ENCODE data around the gene SERPIND1.

SERPIND1 gene

GRCh38 chr22:20788627-20789344, 14.9 kb downstream of the SERPIND1 start:
- no peak for DNase-seq (ENCODE audit: low read depth in 2 of 2)

GRCh38 chr22:20792221-20792965, 18.5 kb downstream of the SERPIND1 start:
- no peak for DNase-seq (ENCODE audit: low read depth in 2 of 2)

GRCh38 chr22:20792966-20793728, 19.2 kb downstream of the SERPIND1 start:
- no peak for DNase-seq (ENCODE audit: low read depth in 2 of 2)

- DNase-seq (ENCODE audit: low read depth in 2 of 2) = no peak
Measured at GRCh38 chr22:20793748-20794649, 20.1 kb downstream of the SERPIND1 start.

- no peak for DNase-seq (ENCODE audit: low read depth in 2 of 2)
Measured at GRCh38 chr22:20794650-20795413, 20.9 kb downstream of the SERPIND1 start.

GRCh38 chr22:20796731-20797130, 22.8 kb downstream of the SERPIND1 start:
- no peak for DNase-seq (ENCODE audit: low read depth in 2 of 2)

GRCh38 chr22:20798218-20798617, 24.3 kb downstream of the SERPIND1 start:
- no peak for DNase-seq (ENCODE audit: low read depth in 2 of 2)

GRCh38 chr22:20798974-20799373, 25.1 kb downstream of the SERPIND1 start:
- no peak for DNase-seq (ENCODE audit: low read depth in 2 of 2)

- no peak for DNase-seq (ENCODE audit: low read depth in 2 of 2)
Measured at GRCh38 chr22:20799449-20799848, 25.5 kb downstream of the SERPIND1 start.

GRCh38 chr22:20802452-20802851, 28.5 kb downstream of the SERPIND1 start:
- no peak for DNase-seq (ENCODE audit: low read depth in 2 of 2)

GRCh38 chr22:20802922-20803553, 29.1 kb downstream of the SERPIND1 start:
- DNase-seq (ENCODE audit: low read depth in 2 of 2) = no peak

GRCh38 chr22:20803696-20804324, 29.9 kb downstream of the SERPIND1 start:
- no peak for DNase-seq (ENCODE audit: low read depth in 2 of 2)

GRCh38 chr22:20804650-20805049, 30.7 kb downstream of the SERPIND1 start:
- DNase-seq (ENCODE audit: low read depth in 2 of 2) = no peak

- no peak for DNase-seq (ENCODE audit: low read depth in 2 of 2)
Measured at GRCh38 chr22:20805972-20806471, 32.1 kb downstream of the SERPIND1 start.

GRCh38 chr22:20807315-20807752, 33.4 kb downstream of the SERPIND1 start:
- DNase-seq (ENCODE audit: low read depth in 2 of 2) = peak; percentile 78 to 80

- no peak for DNase-seq (ENCODE audit: low read depth in 2 of 2)
Measured at GRCh38 chr22:20808844-20809243, 34.9 kb downstream of the SERPIND1 start.

- no peak for DNase-seq (ENCODE audit: low read depth in 2 of 2)
Measured at GRCh38 chr22:20809538-20810185, 35.7 kb downstream of the SERPIND1 start.

GRCh38 chr22:20810645-20811044, 36.7 kb downstream of the SERPIND1 start:
- no peak for DNase-seq (ENCODE audit: low read depth in 2 of 2)

GRCh38 chr22:20811171-20811570, 37.3 kb downstream of the SERPIND1 start:
- no peak for DNase-seq (ENCODE audit: low read depth in 2 of 2)
